ENCODE results near the gene SIRPA.

Gene SIRPA

DNA sequence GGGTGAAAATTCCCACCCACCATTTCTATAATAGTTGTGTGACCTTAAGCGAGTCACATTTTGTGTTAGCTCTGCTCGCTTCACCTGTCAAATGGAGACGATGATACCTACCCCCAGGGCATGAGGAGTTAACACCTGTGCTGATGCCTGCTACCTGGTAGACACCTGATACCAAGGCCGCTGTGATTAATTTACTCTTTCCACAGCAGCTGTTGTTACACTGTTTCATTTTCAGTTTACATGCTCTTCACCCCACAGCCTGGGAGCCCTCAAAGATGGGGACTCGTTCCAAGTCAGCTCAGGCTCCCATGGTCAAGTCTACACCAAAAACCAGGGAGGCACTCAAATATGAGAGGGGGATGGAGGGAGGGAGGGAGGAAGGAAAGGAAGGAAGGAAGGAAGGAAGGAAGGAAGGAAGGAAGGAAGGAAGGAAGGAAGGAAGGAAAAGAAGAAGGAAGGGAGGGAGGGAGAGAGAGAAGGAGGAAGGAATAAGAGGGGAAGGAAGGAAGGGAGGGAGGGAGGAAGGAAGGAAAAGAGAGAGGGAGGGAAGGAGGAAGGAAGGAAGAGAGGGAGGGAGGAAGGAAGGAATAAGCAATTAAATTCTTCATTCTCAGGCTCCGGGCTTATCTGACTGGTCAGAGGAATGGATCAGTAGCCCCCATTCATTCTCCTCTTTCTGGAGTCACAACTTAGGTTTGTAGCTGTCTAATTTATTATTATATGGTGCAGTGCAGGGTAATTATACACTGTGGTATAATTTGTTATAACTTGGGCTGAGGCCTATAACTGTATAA lies 57.7 kb downstream of the SIRPA start:
- no peak overlapping the region for H3K4me2 ChIP-seq (ENCODE audit: low read length)
- no peaks in the 10 kb centered on the region for H4K20me1 ChIP-seq (ENCODE audit: insufficient read depth, low read length)
- no peak overlapping the region for H3K27ac ChIP-seq (ENCODE audit: low read length)
- no peaks in the 10 kb centered on the region for H3K27me3 ChIP-seq (ENCODE audit: low read depth, low read length)
- no peaks in the 10 kb centered on the region for H3K79me2 ChIP-seq (ENCODE audit: low read length)
- no peak overlapping the region for H3K4me3 ChIP-seq (ENCODE audit: low read length)
- H3K9me3 ChIP-seq (ENCODE audit: insufficient read depth, low read length): no peaks in the 10 kb centered on the region
- TF ChIP-seq, protein P1, sequence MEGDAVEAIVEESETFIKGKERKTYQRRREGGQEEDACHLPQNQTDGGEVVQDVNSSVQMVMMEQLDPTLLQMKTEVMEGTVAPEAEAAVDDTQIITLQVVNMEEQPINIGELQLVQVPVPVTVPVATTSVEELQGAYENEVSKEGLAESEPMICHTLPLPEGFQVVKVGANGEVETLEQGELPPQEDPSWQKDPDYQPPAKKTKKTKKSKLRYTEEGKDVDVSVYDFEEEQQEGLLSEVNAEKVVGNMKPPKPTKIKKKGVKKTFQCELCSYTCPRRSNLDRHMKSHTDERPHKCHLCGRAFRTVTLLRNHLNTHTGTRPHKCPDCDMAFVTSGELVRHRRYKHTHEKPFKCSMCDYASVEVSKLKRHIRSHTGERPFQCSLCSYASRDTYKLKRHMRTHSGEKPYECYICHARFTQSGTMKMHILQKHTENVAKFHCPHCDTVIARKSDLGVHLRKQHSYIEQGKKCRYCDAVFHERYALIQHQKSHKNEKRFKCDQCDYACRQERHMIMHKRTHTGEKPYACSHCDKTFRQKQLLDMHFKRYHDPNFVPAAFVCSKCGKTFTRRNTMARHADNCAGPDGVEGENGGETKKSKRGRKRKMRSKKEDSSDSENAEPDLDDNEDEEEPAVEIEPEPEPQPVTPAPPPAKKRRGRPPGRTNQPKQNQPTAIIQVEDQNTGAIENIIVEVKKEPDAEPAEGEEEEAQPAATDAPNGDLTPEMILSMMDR (IDR thresholded peaks at IDR 0.05; ENCODE audit: low read depth, low read length): no peak
- TF ChIP-seq EZH2phosphoT487 (IDR thresholded peaks at IDR 0.05; ENCODE audit: low read depth): no peak
- no peak overlapping the region for H2AFZ ChIP-seq (ENCODE audit: low read depth, low read length)
- H3K9ac ChIP-seq (ENCODE audit: low read length): no peak overlapping the region
- no peaks in the 10 kb centered on the region for H3K36me3 ChIP-seq (replicated peaks; ENCODE audit: low read depth, low read length)
- peaks cover 18% of the 10 kb centered on the region for H3K4me1 ChIP-seq (ENCODE audit: low read length)

DNA sequence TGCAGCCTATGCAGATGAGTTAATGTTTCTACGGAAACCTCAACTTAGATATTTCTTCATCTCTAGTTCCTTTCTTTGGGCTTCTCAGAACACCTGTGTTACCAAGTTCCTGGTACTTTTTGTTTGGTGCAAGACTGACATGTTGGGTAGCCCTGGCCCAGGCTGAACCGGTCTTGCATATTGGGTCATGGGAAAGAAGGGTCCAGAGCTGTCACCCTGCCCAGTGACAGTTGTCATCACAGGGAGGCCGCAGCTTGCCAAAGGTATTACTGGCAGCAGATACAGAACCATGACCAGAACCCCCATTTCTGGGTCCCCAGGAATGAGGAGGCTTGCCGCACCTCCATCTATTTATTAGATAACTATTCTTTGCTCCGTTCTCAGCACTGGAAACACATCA lies 58.4 kb downstream of the SIRPA start:
- Histone ChIP-seq H3K36me3 (replicated peaks; ENCODE audit: low read depth, low read length) (no peaks in the 10 kb centered on the region), H2AFZ (ENCODE audit: low read depth, low read length) (no peak overlapping the region), H3K27me3 (ENCODE audit: low read depth, low read length) (no peaks in the 10 kb centered on the region), H4K20me1 (ENCODE audit: insufficient read depth, low read length) (no peaks in the 10 kb centered on the region), H3K9ac (ENCODE audit: low read length) (no peak overlapping the region), H3K4me2 (ENCODE audit: low read length) (peak overlapping the region; percentile 34), H3K4me1 (ENCODE audit: low read length) (peaks cover 18% of the 10 kb centered on the region), H3K79me2 (ENCODE audit: low read length) (no peaks in the 10 kb centered on the region), H3K4me3 (ENCODE audit: low read length) (peak overlapping the region; percentile 8; the same call in 1 of the 2 replicates), H3K9me3 (ENCODE audit: insufficient read depth, low read length) (no peaks in the 10 kb centered on the region), H3K27ac (ENCODE audit: low read length) (no peak overlapping the region)
- TF ChIP-seq, protein P1 (IDR thresholded peaks at IDR 0.05; ENCODE audit: low read depth, low read length): no peak
- no peak for TF ChIP-seq EZH2phosphoT487 (IDR thresholded peaks at IDR 0.05; ENCODE audit: low read depth)

DNA sequence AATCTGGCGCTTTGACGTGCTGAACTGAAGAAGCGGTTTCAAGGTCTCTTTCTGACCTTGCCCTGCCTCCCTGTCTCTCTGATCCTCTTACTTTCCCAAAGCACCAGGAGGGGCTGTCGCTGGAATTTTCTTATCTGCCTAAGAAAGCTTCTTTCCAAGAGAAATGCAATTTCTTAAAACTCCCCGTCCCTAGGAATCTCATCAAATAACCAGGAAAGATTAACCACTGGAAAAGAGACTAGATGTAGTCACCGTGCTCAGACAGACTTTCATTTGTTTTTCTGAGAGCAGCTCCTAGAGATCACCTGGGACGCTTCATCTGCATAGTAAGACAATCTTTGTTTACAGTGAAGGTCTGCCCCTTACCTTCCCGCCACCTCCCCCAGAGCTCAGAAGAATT lies 60.0 kb downstream of the SIRPA start:
- Histone ChIP-seq H3K9me3 (ENCODE audit: insufficient read depth, low read length) (no peaks in the 10 kb centered on the region), H3K79me2 (ENCODE audit: low read length) (no peaks in the 10 kb centered on the region), H2AFZ (ENCODE audit: low read depth, low read length) (no peak overlapping the region), H3K27me3 (ENCODE audit: low read depth, low read length) (no peaks in the 10 kb centered on the region), H3K36me3 (replicated peaks; ENCODE audit: low read depth, low read length) (no peaks in the 10 kb centered on the region), H3K4me3 (ENCODE audit: low read length) (no peak overlapping the region), H3K4me2 (ENCODE audit: low read length) (no peak overlapping the region), H3K4me1 (ENCODE audit: low read length) (peaks cover 18% of the 10 kb centered on the region), H4K20me1 (ENCODE audit: insufficient read depth, low read length) (no peaks in the 10 kb centered on the region), H3K9ac (ENCODE audit: low read length) (no peak overlapping the region), H3K27ac (ENCODE audit: low read length) (no peak overlapping the region)
- TF ChIP-seq, protein P1 (IDR thresholded peaks at IDR 0.05; ENCODE audit: low read depth, low read length): no peak
- TF ChIP-seq EZH2phosphoT487 (IDR thresholded peaks at IDR 0.05; ENCODE audit: low read depth): no peak

DNA sequence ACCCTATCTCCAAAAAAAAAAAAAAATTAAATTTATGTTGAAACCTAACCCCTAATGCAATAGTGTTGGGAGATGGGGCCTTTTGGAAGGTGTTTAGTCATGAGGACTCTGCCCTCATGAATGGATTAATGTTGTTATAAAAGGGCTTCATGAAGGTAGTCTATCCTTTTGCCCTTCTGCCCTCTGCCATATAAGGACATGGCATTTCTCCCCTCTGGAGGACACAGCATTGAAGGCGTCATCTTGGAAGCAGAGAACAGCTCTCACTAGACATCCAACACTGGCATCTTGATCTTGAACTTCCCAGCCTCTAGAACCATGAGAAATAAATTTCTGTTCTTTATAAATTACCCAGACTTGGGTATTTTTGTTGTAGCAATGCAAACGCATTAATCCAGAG lies 63.2 kb downstream of the SIRPA start:
- H3K9ac ChIP-seq (ENCODE audit: low read length): no peak overlapping the region
- H3K9me3 ChIP-seq (ENCODE audit: insufficient read depth, low read length): no peaks in the 10 kb centered on the region
- H3K4me2 ChIP-seq (ENCODE audit: low read length): no peak overlapping the region
- H3K27me3 ChIP-seq (ENCODE audit: low read depth, low read length): peaks cover 19% of the 10 kb centered on the region; the same call in 1 of the 2 replicates
- no peaks in the 10 kb centered on the region for H3K79me2 ChIP-seq (ENCODE audit: low read length)
- no peak overlapping the region for H3K27ac ChIP-seq (ENCODE audit: low read length)
- TF ChIP-seq EZH2phosphoT487 (IDR thresholded peaks at IDR 0.05; ENCODE audit: low read depth): no peak
- TF ChIP-seq, protein P1 (IDR thresholded peaks at IDR 0.05; ENCODE audit: low read depth, low read length): no peak
- H3K36me3 ChIP-seq (replicated peaks; ENCODE audit: low read depth, low read length): no peaks in the 10 kb centered on the region
- peaks cover 10% of the 10 kb centered on the region for H3K4me1 ChIP-seq (ENCODE audit: low read length)
- no peaks in the 10 kb centered on the region for H4K20me1 ChIP-seq (ENCODE audit: insufficient read depth, low read length)
- no peak overlapping the region for H2AFZ ChIP-seq (ENCODE audit: low read depth, low read length)
- no peak overlapping the region for H3K4me3 ChIP-seq (ENCODE audit: low read length)
